Measurements from ENCODE around the gene ZFX.

Gene ZFX

GRCh38 chrX:24260842-24261550 is 111.5 kb downstream of the ZFX start:
- in situ Hi-C loops (cut with HindIII; ENCODE audit: low sequenced_read_pairs): no loop called here
- TF ChIP-seq, protein P1, sequence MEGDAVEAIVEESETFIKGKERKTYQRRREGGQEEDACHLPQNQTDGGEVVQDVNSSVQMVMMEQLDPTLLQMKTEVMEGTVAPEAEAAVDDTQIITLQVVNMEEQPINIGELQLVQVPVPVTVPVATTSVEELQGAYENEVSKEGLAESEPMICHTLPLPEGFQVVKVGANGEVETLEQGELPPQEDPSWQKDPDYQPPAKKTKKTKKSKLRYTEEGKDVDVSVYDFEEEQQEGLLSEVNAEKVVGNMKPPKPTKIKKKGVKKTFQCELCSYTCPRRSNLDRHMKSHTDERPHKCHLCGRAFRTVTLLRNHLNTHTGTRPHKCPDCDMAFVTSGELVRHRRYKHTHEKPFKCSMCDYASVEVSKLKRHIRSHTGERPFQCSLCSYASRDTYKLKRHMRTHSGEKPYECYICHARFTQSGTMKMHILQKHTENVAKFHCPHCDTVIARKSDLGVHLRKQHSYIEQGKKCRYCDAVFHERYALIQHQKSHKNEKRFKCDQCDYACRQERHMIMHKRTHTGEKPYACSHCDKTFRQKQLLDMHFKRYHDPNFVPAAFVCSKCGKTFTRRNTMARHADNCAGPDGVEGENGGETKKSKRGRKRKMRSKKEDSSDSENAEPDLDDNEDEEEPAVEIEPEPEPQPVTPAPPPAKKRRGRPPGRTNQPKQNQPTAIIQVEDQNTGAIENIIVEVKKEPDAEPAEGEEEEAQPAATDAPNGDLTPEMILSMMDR (IDR thresholded peaks at IDR 0.05; ENCODE audit: low read depth, low read length): no peak
- DNase-seq (ENCODE audit: low read depth, low spot score): peak; percentile 40
- H3K4me3 ChIP-seq (ENCODE audit: low read depth, low read length): no peak overlapping the region

DNA sequence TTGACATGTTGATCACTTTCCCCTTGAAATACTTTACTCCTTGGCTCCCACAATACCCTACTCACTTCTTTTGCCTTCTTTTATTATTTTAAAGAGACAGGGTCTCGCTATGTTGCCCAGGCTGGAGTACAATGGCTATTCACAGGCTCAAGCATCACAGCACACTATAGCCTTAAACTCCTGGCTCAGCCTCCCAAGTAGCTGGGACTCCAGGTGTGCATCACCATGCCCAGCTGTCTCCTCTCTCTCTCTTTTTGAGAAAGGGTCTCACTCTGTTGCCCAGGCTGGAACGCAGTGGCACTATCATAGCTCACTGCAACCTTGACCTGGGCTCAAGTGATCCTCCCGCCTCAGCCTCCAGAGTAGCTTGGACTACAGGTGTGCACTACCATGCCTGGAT is 112.8 kb downstream of the ZFX start:
- in situ Hi-C loops (cut with HindIII; ENCODE audit: low sequenced_read_pairs): no loop called here
- no peak overlapping the region for H3K4me3 ChIP-seq (ENCODE audit: low read depth, low read length)
- no peak for DNase-seq (ENCODE audit: low read depth, low spot score)
- TF ChIP-seq, protein P1 (IDR thresholded peaks at IDR 0.05; ENCODE audit: low read depth, low read length): no peak

DNA sequence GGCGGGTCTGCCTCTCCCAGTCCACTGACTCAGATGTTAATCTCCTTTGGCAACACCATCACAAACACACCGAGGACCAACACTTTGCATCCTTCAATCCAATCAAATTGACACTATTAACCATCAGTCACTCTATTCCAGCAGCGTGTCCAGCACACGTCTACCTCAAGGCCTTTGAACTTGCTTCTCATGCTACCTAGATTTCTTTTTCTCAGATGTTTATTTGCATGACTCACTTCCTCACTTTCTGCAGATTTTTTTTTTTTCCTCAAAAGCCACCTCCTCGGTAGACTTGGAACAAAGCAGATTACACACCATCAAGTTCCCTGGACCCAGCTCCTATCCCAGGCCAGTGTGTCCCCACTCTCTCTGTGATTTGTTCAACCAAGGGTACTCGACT is 114.9 kb downstream of the ZFX start:
- in situ Hi-C loops (cut with HindIII; ENCODE audit: low sequenced_read_pairs): no loop called here
- H3K4me3 ChIP-seq (ENCODE audit: low read depth, low read length): no peak overlapping the region
- TF ChIP-seq, protein P1 (IDR thresholded peaks at IDR 0.05; ENCODE audit: low read depth, low read length): no peak
- DNase-seq (ENCODE audit: low read depth, low spot score): no peak

All from astrocyte of the spinal cord (primary cell).